ENCODE results near the gene PARP11. TPM values are rescaled to one million over a fixed set of nuclear protein-coding genes. Genes with fewer than 3 reads are reported as not detected.

Gene PARP11
- total RNA-seq, 1 experiment from 2014 or later, result not detected

DNA sequence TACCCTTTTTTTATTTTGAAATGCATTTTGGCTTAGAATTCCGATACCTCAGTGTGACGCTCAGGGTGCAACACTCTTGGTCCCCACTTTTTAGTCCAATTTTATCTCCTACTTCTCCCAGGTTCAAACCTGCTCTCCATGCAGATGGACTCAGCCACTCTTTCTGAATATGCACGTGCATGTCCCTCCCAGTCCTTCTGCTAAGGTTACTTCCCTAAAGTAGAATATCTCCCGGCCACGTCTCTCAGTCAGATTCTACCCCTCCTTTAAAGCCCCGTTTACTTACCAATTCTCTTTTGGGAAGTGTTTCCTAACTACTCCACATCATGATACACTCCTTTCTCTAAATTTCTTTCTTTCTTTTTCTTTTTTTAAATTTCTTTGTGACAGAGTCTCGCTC, 15.5 kb upstream of the PARP11 start:
- Histone ChIP-seq H3K79me2 (ENCODE audit: low read depth) (no peaks in the 10 kb centered on the region), H3K4me3 (no peak overlapping the region), H4K20me1 (ENCODE audit: insufficient read depth) (no peaks in the 10 kb centered on the region), H3K9me3 (ENCODE audit: insufficient read depth, low read depth) (no peaks in the 10 kb centered on the region), H2AFZ (no peak overlapping the region), H3F3A (ENCODE audit: insufficient read depth, low read depth) (no peaks in the 10 kb centered on the region), H3K9me2 (ENCODE audit: insufficient read depth) (no peaks in the 10 kb centered on the region), H3K4me1 (replicated peaks; ENCODE audit: insufficient read depth) (no peaks in the 10 kb centered on the region), H3K36me3 (ENCODE audit: low read depth) (no peaks in the 10 kb centered on the region), H3K27ac (no peak overlapping the region), H3K4me2 (no peak overlapping the region), H3K27me3 (ENCODE audit: insufficient read depth, low read depth) (peaks cover 35% of the 10 kb centered on the region)
- no peak for TF ChIP-seq EZH2 (IDR thresholded peaks at IDR 0.05; ENCODE audit: low read depth)
- TF ChIP-seq, protein P1, sequence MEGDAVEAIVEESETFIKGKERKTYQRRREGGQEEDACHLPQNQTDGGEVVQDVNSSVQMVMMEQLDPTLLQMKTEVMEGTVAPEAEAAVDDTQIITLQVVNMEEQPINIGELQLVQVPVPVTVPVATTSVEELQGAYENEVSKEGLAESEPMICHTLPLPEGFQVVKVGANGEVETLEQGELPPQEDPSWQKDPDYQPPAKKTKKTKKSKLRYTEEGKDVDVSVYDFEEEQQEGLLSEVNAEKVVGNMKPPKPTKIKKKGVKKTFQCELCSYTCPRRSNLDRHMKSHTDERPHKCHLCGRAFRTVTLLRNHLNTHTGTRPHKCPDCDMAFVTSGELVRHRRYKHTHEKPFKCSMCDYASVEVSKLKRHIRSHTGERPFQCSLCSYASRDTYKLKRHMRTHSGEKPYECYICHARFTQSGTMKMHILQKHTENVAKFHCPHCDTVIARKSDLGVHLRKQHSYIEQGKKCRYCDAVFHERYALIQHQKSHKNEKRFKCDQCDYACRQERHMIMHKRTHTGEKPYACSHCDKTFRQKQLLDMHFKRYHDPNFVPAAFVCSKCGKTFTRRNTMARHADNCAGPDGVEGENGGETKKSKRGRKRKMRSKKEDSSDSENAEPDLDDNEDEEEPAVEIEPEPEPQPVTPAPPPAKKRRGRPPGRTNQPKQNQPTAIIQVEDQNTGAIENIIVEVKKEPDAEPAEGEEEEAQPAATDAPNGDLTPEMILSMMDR (conservative IDR thresholded peaks at IDR 0.05), result no peak
- ChIA-PET CTCF (no interaction called here), POLR2A (ENCODE audit: unreplicated experiment) (no interaction called here)
- DNase-seq, result no peak
- intact Hi-C loops (cut with micrococcal nuclease; ENCODE audit: unreplicated experiment), result no loop called here
- BruUV-seq (replicated peaks), result no TSS peak

DNA sequence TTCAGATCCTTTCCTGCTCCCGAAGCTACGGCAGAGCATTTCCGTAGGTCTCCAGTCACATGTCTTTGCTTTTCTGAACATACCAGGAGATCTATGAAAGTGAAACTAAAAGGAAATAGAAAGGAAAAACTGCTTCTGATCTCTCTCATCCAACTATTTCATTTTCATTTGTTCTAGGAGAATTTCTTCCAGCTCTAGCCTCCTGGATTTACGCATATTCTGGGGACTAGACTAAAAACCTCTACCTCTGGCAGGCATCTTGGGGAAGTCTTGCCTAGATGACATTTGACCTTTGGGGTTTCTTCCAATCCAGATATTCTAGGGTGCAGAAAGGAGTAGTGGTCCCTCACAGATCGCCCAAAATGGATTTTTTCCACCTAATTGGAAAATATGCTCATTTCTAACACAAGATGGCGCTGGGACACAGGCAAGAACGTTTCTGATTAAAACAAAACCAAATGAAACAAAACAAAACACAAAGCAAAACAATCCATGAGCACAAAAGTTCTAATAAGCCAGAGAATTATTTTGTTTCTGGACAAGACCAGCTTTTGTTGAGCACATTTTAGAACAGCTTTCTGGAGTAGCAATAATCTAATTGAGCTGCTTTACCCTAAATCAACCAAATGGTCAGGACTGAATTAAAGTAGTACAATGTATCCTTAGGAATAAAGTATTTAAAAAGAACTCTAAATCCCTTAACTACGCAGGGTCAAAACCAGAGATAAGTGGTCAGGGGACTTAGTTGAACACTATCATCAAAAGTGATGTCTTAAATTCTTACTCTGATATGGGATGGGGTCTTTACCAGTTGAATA, 12.3 kb upstream of the PARP11 start:
- H3K36me3 ChIP-seq (ENCODE audit: low read depth), result no peaks in the 10 kb centered on the region
- no peaks in the 10 kb centered on the region for H3K9me3 ChIP-seq (ENCODE audit: insufficient read depth, low read depth)
- H3K4me1 ChIP-seq (replicated peaks; ENCODE audit: insufficient read depth), result no peaks in the 10 kb centered on the region
- H4K20me1 ChIP-seq (ENCODE audit: insufficient read depth), result no peaks in the 10 kb centered on the region
- H3K27ac ChIP-seq, result no peak overlapping the region
- no peaks in the 10 kb centered on the region for H3F3A ChIP-seq (ENCODE audit: insufficient read depth, low read depth)
- H3K27me3 ChIP-seq (ENCODE audit: insufficient read depth, low read depth), result peaks cover 38% of the 10 kb centered on the region
- TF ChIP-seq, protein P1 (conservative IDR thresholded peaks at IDR 0.05), result peak; percentile 91
- TF ChIP-seq EZH2 (IDR thresholded peaks at IDR 0.05; ENCODE audit: low read depth), result no peak
- POLR2A ChIA-PET (ENCODE audit: unreplicated experiment), result no interaction called here
- H2AFZ ChIP-seq, result no peak overlapping the region
- H3K4me2 ChIP-seq, result peak overlapping the region; percentile 11; the same call in 1 of the 2 replicates
- H3K9me2 ChIP-seq (ENCODE audit: insufficient read depth), result no peaks in the 10 kb centered on the region
- no peak overlapping the region for H3K4me3 ChIP-seq
- no TSS peak for BruUV-seq (replicated peaks)
- CTCF ChIA-PET, result interaction anchor here (0.6 to 2.7 kb wide), 3 partner anchors 151 to 752 kb away, joined by 3 to 19 read pairs (median 4); no protein-coding TSS in a partner anchor
- peak in 1 of 2 experiments; percentile 10 for DNase-seq
- intact Hi-C loops (cut with micrococcal nuclease; ENCODE audit: unreplicated experiment), result loop anchor here (1.0 kb wide), 2 partner anchors 152 to 392 kb away; no protein-coding TSS in a partner anchor
- no peaks in the 10 kb centered on the region for H3K79me2 ChIP-seq (ENCODE audit: low read depth)

DNA sequence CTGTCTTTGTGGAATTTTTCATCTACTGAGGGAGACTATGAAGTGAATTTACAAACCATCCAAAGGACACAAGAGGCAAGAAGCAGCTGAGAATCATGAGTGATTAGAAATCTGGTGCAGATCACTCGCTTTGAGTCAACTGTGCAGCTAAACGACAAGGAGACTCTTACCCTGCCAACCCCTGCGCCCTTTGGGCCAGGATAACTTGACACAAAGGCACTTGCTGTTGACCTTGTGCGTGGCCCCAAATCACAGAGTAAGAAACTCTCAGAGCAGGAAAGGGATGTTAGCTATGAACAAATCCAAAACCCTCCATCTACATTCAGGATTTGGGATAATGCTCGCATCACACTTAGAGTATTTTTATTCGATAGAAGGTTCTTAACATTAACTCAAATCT, 11.5 kb upstream of the PARP11 start:
- ChIA-PET POLR2A (ENCODE audit: unreplicated experiment) (no interaction called here), CTCF (interaction anchor here (2.7 kb wide), 1 partner anchor 392 kb away, joined by 19 read pairs; no protein-coding TSS in a partner anchor)
- no peak overlapping the region for H3K4me3 ChIP-seq
- H3K4me2 ChIP-seq, result no peak overlapping the region
- no peak overlapping the region for H2AFZ ChIP-seq
- DNase-seq, result no peak
- H3K9me2 ChIP-seq (ENCODE audit: insufficient read depth), result no peaks in the 10 kb centered on the region
- H3K27me3 ChIP-seq (ENCODE audit: insufficient read depth, low read depth), result peaks cover 46% of the 10 kb centered on the region
- intact Hi-C loops (cut with micrococcal nuclease; ENCODE audit: unreplicated experiment), result loop anchor here (1.0 kb wide), 2 partner anchors 153 to 393 kb away; no protein-coding TSS in a partner anchor
- H3K27ac ChIP-seq, result no peak overlapping the region
- no peak for TF ChIP-seq EZH2 (IDR thresholded peaks at IDR 0.05; ENCODE audit: low read depth)
- TF ChIP-seq, protein P1 (conservative IDR thresholded peaks at IDR 0.05), result no peak
- H4K20me1 ChIP-seq (ENCODE audit: insufficient read depth), result no peaks in the 10 kb centered on the region
- no peaks in the 10 kb centered on the region for H3K9me3 ChIP-seq (ENCODE audit: insufficient read depth, low read depth)
- H3K36me3 ChIP-seq (ENCODE audit: low read depth), result no peaks in the 10 kb centered on the region
- BruUV-seq (replicated peaks), result no TSS peak
- H3K4me1 ChIP-seq (replicated peaks; ENCODE audit: insufficient read depth), result no peaks in the 10 kb centered on the region
- no peaks in the 10 kb centered on the region for H3K79me2 ChIP-seq (ENCODE audit: low read depth)
- no peaks in the 10 kb centered on the region for H3F3A ChIP-seq (ENCODE audit: insufficient read depth, low read depth)
